ENCODE results near the gene RNF152. TPM values are rescaled to one million over a fixed set of nuclear protein-coding genes. Genes with fewer than 3 reads are reported as not detected.

Gene RNF152
- total RNA-seq, 2 donors from 2014 or later: 29.8 to 50.1 TPM

DNA sequence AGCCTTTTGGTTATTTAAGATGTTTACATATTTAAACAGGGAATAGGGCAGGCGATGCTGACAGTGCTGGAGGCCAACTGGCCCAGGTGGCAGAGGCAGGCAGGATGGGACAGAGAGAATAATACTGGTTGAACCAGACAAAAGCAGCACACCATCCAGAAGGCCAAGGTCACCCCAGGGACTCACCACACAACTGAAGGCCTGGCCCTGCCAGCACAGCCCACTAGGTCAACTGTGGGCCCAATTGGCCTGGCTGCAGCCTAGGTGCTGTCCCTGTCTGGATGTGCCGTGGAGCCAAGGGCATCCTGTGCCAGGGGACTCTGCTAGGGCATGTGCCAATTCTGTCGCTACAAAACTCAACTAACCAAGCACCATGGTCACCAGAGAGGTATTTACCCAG lies 69.2 kb downstream of the RNF152 start:
- Histone ChIP-seq H3K27ac (no peak overlapping the region), H3K9me3 (no peaks in the 10 kb centered on the region), H3K4me1 (no peaks in the 10 kb centered on the region), H3K4me3 (no peak overlapping the region), H3K9ac (ENCODE audit: low read depth in 2 of 2, low read length in 2 of 2) (no peak overlapping the region), H3K36me3 (no peaks in the 10 kb centered on the region), H3K27me3 (no peaks in the 10 kb centered on the region)
- TF ChIP-seq, protein P1, sequence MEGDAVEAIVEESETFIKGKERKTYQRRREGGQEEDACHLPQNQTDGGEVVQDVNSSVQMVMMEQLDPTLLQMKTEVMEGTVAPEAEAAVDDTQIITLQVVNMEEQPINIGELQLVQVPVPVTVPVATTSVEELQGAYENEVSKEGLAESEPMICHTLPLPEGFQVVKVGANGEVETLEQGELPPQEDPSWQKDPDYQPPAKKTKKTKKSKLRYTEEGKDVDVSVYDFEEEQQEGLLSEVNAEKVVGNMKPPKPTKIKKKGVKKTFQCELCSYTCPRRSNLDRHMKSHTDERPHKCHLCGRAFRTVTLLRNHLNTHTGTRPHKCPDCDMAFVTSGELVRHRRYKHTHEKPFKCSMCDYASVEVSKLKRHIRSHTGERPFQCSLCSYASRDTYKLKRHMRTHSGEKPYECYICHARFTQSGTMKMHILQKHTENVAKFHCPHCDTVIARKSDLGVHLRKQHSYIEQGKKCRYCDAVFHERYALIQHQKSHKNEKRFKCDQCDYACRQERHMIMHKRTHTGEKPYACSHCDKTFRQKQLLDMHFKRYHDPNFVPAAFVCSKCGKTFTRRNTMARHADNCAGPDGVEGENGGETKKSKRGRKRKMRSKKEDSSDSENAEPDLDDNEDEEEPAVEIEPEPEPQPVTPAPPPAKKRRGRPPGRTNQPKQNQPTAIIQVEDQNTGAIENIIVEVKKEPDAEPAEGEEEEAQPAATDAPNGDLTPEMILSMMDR (IDR thresholded peaks at IDR 0.05): no peak
- intact Hi-C loops (cut with DNase I): no loop called here
- no peak for DNase-seq

DNA sequence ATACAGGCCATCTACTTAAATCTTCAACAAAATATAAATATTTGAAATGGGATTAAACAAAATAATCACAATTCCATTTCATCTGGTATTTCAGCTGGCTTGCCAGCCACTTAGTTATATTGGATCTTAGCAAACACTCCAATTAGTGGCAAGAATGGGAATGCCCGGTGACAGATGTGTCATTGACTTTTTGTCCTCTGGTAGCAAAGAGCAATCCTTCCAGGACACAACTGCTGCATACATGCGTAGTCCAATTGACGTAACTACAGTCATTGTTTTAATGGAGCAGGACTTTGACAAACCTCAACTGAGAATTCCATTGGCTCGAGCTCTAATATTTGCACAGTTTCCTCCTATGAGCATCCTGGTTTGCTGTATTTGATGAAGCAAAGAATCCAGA lies 69.9 kb downstream of the RNF152 start:
- no peaks in the 10 kb centered on the region for H3K36me3 ChIP-seq
- TF ChIP-seq, protein P1 (IDR thresholded peaks at IDR 0.05): no peak
- no peaks in the 10 kb centered on the region for H3K9me3 ChIP-seq
- intact Hi-C loops (cut with DNase I): no loop called here
- DNase-seq: no peak
- H3K9ac ChIP-seq (ENCODE audit: low read depth in 2 of 2, low read length in 2 of 2): no peak overlapping the region
- no peak overlapping the region for H3K4me3 ChIP-seq
- no peak overlapping the region for H3K27ac ChIP-seq
- H3K4me1 ChIP-seq: no peaks in the 10 kb centered on the region
- H3K27me3 ChIP-seq: no peaks in the 10 kb centered on the region

DNA sequence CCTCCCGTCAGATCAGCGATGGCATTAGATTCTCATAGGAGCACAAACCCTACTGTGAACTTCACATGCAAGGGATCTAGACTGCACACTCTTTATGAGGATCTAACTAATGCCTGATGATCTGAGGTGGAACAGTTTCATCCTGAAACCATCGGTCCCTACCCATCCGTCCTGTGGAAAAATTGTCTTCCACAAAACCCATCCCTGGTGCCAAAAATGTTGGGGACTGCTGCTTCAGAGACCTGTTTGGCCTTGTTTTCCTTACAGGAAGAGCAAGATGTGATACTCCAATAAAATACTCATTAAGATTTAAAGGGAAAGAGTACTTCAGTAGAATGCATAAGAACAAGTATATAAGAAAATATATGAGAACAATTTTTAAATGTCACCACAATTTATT lies 71.1 kb downstream of the RNF152 start:
- H3K9me3 ChIP-seq: no peaks in the 10 kb centered on the region
- H3K27me3 ChIP-seq: no peaks in the 10 kb centered on the region
- intact Hi-C loops (cut with DNase I): no loop called here
- no peak overlapping the region for H3K27ac ChIP-seq
- H3K36me3 ChIP-seq: no peaks in the 10 kb centered on the region
- no peak overlapping the region for H3K9ac ChIP-seq (ENCODE audit: low read depth in 2 of 2, low read length in 2 of 2)
- no peaks in the 10 kb centered on the region for H3K4me1 ChIP-seq
- H3K4me3 ChIP-seq: no peak overlapping the region
- no peak for DNase-seq
- TF ChIP-seq, protein P1 (IDR thresholded peaks at IDR 0.05): no peak

DNA sequence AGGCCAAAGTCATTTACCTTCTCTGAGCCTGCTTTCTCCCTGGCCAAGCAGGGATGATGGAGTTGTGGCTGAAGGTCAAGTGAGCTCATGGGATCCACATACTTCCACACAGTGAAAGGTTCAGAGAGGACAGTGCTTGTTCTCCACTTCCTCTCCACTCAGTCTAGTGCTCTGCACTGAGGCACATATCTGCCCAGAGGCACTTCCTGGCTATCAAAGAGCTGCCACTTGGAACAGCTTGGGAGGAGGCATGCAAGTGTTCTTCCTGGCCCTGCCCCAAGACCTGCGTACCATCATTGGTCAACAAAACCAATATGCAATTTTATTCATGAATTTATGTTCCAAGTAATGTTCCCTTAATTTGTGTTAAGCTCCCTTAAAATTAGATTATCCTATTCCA lies 71.9 kb downstream of the RNF152 start:
- no peak for DNase-seq
- intact Hi-C loops (cut with DNase I): no loop called here
- H3K27me3 ChIP-seq: no peaks in the 10 kb centered on the region
- H3K4me3 ChIP-seq: no peak overlapping the region
- H3K9ac ChIP-seq (ENCODE audit: low read depth in 2 of 2, low read length in 2 of 2): no peak overlapping the region
- H3K9me3 ChIP-seq: no peaks in the 10 kb centered on the region
- no peaks in the 10 kb centered on the region for H3K36me3 ChIP-seq
- TF ChIP-seq, protein P1 (IDR thresholded peaks at IDR 0.05): no peak
- H3K4me1 ChIP-seq: no peaks in the 10 kb centered on the region
- H3K27ac ChIP-seq: no peak overlapping the region

DNA sequence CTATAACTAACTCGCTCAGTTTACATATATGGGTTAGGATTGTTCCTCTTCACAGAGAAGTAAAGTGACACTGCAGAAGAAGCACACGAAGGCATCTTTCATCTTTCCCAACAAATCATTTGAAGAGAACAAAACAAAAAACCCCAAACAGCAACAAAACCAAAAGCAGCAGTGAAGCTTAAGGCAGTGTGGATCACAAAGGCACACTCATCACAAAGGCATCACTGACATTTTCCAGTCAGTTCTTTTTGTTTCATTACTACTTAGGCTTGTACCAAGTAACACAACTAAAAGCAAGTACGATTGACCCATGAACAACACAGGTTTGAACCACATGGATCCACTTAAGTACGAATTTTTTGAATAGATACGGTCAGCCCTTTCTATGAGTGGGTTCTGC lies 75.7 kb downstream of the RNF152 start:
- no peaks in the 10 kb centered on the region for H3K4me1 ChIP-seq
- intact Hi-C loops (cut with DNase I): no loop called here
- H3K4me3 ChIP-seq: no peak overlapping the region
- TF ChIP-seq, protein P1 (IDR thresholded peaks at IDR 0.05): no peak
- H3K9me3 ChIP-seq: no peaks in the 10 kb centered on the region
- H3K27ac ChIP-seq: no peak overlapping the region
- H3K9ac ChIP-seq (ENCODE audit: low read depth in 2 of 2, low read length in 2 of 2): no peak overlapping the region
- H3K27me3 ChIP-seq: no peaks in the 10 kb centered on the region
- no peak for DNase-seq
- no peaks in the 10 kb centered on the region for H3K36me3 ChIP-seq
